Thyroid gland (tissue), 4 donors: ENCODE data around the gene MATN1. TPM values are rescaled to one million over a fixed set of nuclear protein-coding genes. Genes with fewer than 3 reads are reported as not detected.
"Not testable (repeated sequence)": the region's sequence is repeated elsewhere in the genome, so short reads cannot be mapped to it uniquely, and the experiment has no call there.

Experiments used
- DNase-seq, 2 donors: peaks; one replicate each; pipeline ENCODE4 v3.0.0-alpha.2; 2019
- H3K27ac ChIP-seq, 3 donors: fragments of 200-600 bp; sonication (generic); 1 replicate in 2 of 3; 2 replicates in 1 of 3; pipeline ENCODE4 v1.5.1; 2016 to 2019; ENCODE audit warnings: mild to moderate bottlenecking in 1 of 3, moderate library complexity in 1 of 3
- H3K27me3 ChIP-seq: fragments of 200-600 bp; sonication (generic); one replicate; pipeline ENCODE4 v1.5.1; 2019
- H3K36me3 ChIP-seq, 2 donors: fragments of 200-600 bp; sonication (generic); one replicate each; pipeline ENCODE4 v1.5.1; 2016 to 2019
- H3K4me1 ChIP-seq, 2 donors: fragments of 200-600 bp; sonication (generic); one replicate each; pipeline ENCODE4 v1.5.1; 2017 to 2019
- H3K4me3 ChIP-seq, 3 donors: fragments of 200-600 bp; sonication (generic); replicated peaks in 1 of 3; 1 replicate in 2 of 3; 2 replicates in 1 of 3; pipeline ENCODE4 v1.5.1; 2016; ENCODE audit warnings: mild to moderate bottlenecking in 1 of 3
- H3K9me3 ChIP-seq: fragments of 200-600 bp; sonication (generic); one replicate; pipeline ENCODE4 v1.5.1; 2017
- POLR2A ChIP-seq, 2 donors: fragments of 450-650 bp; IDR thresholded peaks; one replicate each; pipeline ENCODE4 v1.6.1; 2017; ENCODE audit warnings: antibody characterized with exemption in 2 of 2, mild to moderate bottlenecking in 2 of 2, moderate library complexity in 1 of 2
- WGBS, 2 donors: methylation state at CpG; one replicate each; pipeline ENCODE4 v1.1.5; 2017; 5-methylcytosine and 5-hydroxymethylcytosine counted together
- intact Hi-C: fragments of 100-400 bp; cut with DNase I; formaldehyde crosslinking; loops from one replicate; pipeline ENCODE4 v1.15.1; 2023
- total RNA-seq, 4 donors: library from RNA; depleted of rRNA; stranded (reverse); fragments of >200 nt; gene quantifications; one replicate each; pipeline ENCODE4 v1.2.3, GENCODE V29; 2016
- TF ChIP-seq, protein P1 (sequence below), 6 experiments: fragments of 200-600 bp in 3 of 6; fragments of 450-650 bp in 3 of 6; sonication (generic) in 3 of 6; IDR thresholded peaks; one replicate each; pipeline ENCODE4 v1.5.1; 2016 to 2019; ENCODE audit warnings: antibody characterized with exemption in 6 of 6, mild to moderate bottlenecking in 2 of 6, inconsistent platforms in 1 of 6, moderate library complexity in 1 of 6

Gene MATN1
- total RNA-seq, 4 donors from 2014 or later, result 0.45 to 3.0 TPM; not detected in 2

DNA sequence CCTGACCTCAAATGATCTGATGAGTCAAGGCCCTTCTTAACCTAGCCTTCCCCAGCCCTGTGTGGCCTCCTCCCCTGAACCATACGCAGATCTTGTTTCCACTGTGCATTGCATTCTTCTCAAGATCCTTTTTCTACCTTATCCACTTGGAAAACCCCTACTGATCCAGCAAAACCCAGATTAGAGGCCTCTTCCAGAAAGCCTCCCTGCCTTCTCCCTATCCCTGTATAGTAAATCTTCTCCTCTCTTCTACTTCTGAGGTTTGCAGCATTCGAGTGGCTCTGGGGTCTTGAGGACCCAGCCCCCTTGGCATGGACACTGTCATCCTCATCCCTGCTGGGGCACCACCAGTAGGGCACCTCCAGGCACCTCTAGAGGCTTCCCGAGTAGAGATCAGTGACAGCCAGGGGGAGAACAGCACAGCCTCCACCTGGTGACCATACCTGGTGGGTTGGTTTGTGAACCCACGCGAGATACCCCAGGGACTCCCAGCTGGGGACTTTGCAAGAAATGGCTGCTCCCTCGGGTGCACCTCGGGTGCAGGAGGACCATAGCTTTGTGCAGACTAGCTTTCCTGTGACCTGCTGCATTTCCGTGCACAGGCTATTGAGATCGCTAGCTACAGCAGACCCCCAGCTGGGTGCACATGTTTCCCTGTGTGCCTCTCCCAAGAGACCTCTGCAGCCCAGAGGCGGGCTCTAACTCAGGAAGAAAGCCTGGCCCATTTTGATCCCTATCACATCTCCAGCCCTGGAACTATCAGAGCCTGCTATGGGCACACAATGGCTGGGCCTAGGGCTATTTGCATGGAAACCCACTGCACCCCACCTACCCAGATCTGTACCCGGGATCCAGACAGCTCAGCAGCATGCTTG is 34.2 kb downstream of the MATN1 start:
- intact Hi-C loops, result no loop called here
- no peak for DNase-seq
- Histone ChIP-seq H3K36me3 (no peaks in the 10 kb centered on the region), H3K27ac (no peak overlapping the region), H3K4me3 (no peak overlapping the region), H3K4me1 (peaks cover 0 to 5% of the 10 kb centered on the region in 2 donors), H3K27me3 (no peaks in the 10 kb centered on the region), H3K9me3 (no peaks in the 10 kb centered on the region)
- 87 to 88% methylated on average over 9 to 10 of the region's 11 CpGs for WGBS, 2 donors
- no peak for TF ChIP-seq POLR2A (IDR thresholded peaks at IDR 0.05)
- TF ChIP-seq, protein P1, sequence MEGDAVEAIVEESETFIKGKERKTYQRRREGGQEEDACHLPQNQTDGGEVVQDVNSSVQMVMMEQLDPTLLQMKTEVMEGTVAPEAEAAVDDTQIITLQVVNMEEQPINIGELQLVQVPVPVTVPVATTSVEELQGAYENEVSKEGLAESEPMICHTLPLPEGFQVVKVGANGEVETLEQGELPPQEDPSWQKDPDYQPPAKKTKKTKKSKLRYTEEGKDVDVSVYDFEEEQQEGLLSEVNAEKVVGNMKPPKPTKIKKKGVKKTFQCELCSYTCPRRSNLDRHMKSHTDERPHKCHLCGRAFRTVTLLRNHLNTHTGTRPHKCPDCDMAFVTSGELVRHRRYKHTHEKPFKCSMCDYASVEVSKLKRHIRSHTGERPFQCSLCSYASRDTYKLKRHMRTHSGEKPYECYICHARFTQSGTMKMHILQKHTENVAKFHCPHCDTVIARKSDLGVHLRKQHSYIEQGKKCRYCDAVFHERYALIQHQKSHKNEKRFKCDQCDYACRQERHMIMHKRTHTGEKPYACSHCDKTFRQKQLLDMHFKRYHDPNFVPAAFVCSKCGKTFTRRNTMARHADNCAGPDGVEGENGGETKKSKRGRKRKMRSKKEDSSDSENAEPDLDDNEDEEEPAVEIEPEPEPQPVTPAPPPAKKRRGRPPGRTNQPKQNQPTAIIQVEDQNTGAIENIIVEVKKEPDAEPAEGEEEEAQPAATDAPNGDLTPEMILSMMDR (IDR thresholded peaks at IDR 0.05), result no peak

DNA sequence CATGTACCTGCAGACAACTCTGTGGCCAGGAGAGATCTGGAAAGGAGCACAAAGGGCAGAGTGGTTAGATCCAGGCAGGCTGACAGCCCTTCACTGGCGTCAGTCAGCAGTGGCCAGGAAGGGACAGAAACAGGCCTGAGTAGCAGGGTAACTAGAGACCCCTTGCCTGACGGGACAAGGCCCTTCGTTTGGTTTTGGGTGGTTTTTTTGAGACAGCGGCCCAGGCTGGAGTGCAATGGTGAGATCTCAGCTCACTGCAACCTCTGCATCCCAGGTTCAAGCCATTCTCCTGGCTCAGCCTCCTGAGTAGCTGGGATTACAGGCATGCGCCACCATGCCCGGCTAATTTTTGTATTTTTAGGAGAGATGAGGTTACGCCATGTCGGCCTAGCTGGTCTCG is 34.9 kb downstream of the MATN1 start:
- DNase-seq, H3K9me3 ChIP-seq, H3K27ac ChIP-seq, H3K4me1 ChIP-seq, H3K36me3 ChIP-seq, intact Hi-C loops, H3K27me3 ChIP-seq, H3K4me3 ChIP-seq: not testable (repeated sequence)
- 92 to 96% methylated on average over 9 of the region's 9 CpGs for WGBS, 2 donors

DNA sequence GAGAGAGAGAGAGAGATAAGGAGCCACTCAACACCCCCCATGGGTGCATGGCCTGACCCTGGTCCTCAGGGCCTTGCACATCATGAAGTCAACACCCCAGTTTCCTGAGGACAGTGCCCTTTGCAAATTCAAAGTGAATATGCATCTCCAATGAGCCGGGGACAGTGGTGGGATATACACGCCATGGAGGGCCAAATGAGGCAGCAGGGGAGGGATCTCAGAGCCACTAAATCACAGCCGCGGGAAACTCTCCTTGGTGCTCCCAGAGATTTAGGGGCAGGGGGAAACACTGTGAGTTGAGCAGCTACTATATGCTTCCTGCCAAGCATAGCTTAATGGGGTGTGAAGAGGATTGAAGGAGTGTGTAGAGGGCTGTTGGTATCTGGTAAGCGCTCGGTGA is 35.5 kb downstream of the MATN1 start:
- no peaks in the 10 kb centered on the region for H3K9me3 ChIP-seq
- DNase-seq, result no peak
- TF ChIP-seq, protein P1 (IDR thresholded peaks at IDR 0.05), result no peak
- TF ChIP-seq POLR2A (IDR thresholded peaks at IDR 0.05), result no peak

DNA sequence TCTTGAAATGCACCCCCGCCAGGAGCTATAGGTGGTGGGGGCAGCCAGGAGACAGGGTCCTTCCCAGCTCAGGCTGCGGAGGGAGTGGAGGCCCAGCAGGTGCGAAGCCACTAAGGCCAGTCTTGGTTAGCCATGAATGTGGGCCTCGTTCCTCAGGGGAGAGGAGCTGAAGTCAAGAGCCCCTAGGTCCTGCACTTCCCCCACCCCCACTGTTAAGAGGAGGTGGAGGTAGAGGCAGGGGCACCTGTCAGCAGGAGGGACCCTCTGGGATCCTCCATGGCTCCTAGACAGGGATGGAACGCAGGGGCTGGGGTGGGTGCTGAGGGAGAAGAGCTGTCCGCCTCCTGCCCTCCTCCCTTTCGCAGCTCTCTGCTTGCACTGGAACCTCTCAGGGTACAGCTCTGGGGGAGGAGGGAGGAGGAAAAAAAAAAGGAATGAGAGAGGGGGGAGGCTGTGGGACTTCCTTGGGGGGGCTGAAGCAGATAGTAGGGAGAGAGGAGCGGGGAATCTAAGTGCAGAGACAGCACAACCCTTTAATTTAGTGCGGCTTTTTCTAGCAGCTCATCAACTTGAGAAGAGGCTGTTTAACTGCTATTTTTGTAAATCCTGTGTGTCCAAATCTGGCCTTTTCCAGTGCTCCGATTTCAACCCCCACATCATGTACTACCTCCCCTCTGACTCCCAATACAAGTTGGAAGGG is 37.0 kb downstream of the MATN1 start:
- WGBS, 2 donors, result 57 to 59% methylated on average over 8 to 10 of the region's 10 CpGs
- no peak for DNase-seq
- intact Hi-C loops, result no loop called here
- Histone ChIP-seq H3K27me3 (no peaks in the 10 kb centered on the region), H3K36me3 (no peaks in the 10 kb centered on the region), H3K4me3 (no peak overlapping the region), H3K9me3 (no peaks in the 10 kb centered on the region), H3K4me1 (peaks cover 0 to 5% of the 10 kb centered on the region in 2 donors), H3K27ac (no peak overlapping the region)
- TF ChIP-seq POLR2A (IDR thresholded peaks at IDR 0.05), result no peak
- TF ChIP-seq, protein P1 (IDR thresholded peaks at IDR 0.05), result no peak

More for the DNA sequence above, 35.5 kb downstream of the MATN1 start:
- Histone ChIP-seq H3K36me3 (no peaks in the 10 kb centered on the region), H3K4me3 (no peak overlapping the region), H3K4me1 (peaks cover 0 to 5% of the 10 kb centered on the region in 2 donors), H3K27ac (no peak overlapping the region), H3K27me3 (no peaks in the 10 kb centered on the region)
- 81 to 92% methylated on average over 6 of the region's 6 CpGs for WGBS, 2 donors
- intact Hi-C loops, result no loop called here

DNA sequence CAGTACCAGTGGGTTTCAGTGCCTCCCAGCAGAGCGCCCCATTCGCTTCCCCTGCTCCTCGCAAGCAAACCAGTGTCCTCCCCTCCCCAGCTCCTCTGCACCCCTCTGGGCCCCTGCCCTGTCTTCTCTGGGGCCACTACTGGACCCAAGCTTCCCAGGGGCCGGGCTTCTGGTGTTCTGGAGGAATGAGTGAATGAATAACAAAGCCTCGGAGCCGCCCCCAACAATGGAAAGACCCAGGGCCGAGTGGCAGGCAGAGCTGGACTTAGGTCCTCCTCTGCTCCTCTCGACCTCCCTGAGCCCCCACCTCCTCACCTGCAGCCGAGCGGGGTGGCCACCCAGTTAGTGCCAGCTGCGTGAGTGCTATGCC is 37.6 kb downstream of the MATN1 start:
- 38 to 41% methylated on average over 11 of the region's 11 CpGs for WGBS, 2 donors
- TF ChIP-seq, protein P1 (IDR thresholded peaks at IDR 0.05), result no peak
- no peak for TF ChIP-seq POLR2A (IDR thresholded peaks at IDR 0.05)
- intact Hi-C loops, result no loop called here
- H3K36me3 ChIP-seq, result no peaks in the 10 kb centered on the region
- H3K4me1 ChIP-seq, result peaks cover 0 to 5% of the 10 kb centered on the region in 2 donors
- no peaks in the 10 kb centered on the region for H3K27me3 ChIP-seq
- no peak for DNase-seq
- no peaks in the 10 kb centered on the region for H3K9me3 ChIP-seq
- H3K4me3 ChIP-seq, result peak overlapping the region in 1 of 3 donors; percentile 6
- no peak overlapping the region for H3K27ac ChIP-seq
